HepG2 (cell line): ENCODE measurements around the gene ZNF181. TPM values are rescaled to one million over a fixed set of nuclear protein-coding genes. Genes with fewer than 3 reads are reported as not detected.

Experiments
- ATF2 ChIP-seq: sonication (generic); formaldehyde crosslinking; IDR thresholded peaks from 2 replicates; pipeline ENCODE4 v1.4.0; 2020; ENCODE audit warnings: missing genetic modification reagents
- ATF7 ChIP-seq, 2 experiments: fragments of 450-650 bp in 1 of 2; sonication (generic) in 1 of 2; formaldehyde crosslinking in 1 of 2; IDR thresholded peaks; 2 replicates each; pipeline versions ENCODE4 v1.4.0 to v1.6.1; 2016 to 2020; ENCODE audit warnings: antibody characterized with exemption in 1 of 2, mild to moderate bottlenecking in 1 of 2, missing genetic modification reagents in 1 of 2
- CBX5 ChIP-seq: sonication (generic); formaldehyde crosslinking; IDR thresholded peaks from 2 replicates; pipeline ENCODE4 v1.4.0; 2020; ENCODE audit warnings: missing genetic modification reagents, borderline replicate concordance
- CEBPB ChIP-seq: IDR thresholded peaks from 2 replicates; pipeline ENCODE4 v1.6.1; 2011; ENCODE audit warnings: low read depth, low read length, improper control_type of control experiment, borderline replicate concordance
- HNF1A ChIP-seq, 2 experiments: sonication (generic) in 1 of 2; formaldehyde crosslinking in 1 of 2; IDR thresholded peaks; 2 replicates each; pipeline versions ENCODE4 v1.4.0 to v1.6.1; 2016 to 2020; ENCODE audit warnings: borderline replicate concordance in 1 of 2, low read depth in 1 of 2, mild to moderate bottlenecking in 1 of 2, missing genetic modification reagents in 1 of 2
- KLF6 ChIP-seq: IDR thresholded peaks from 2 replicates; pipeline ENCODE4 v1.8.0; 2016; ENCODE audit warnings: missing biosample characterization, missing genetic modification reagents
- MED1 ChIP-seq: sonication (generic); formaldehyde crosslinking; IDR thresholded peaks from 2 replicates; pipeline ENCODE4 v1.4.0; 2020; ENCODE audit warnings: missing genetic modification reagents
- MZF1 ChIP-seq: sonication (generic); formaldehyde crosslinking; IDR thresholded peaks from 2 replicates; pipeline ENCODE4 v1.8.1; 2023; ENCODE audit warnings: mild to moderate bottlenecking, missing genetic modification reagents, borderline replicate concordance
- SOX5 ChIP-seq: IDR thresholded peaks from 2 replicates; pipeline ENCODE4 v1.6.1; 2016; ENCODE audit warnings: borderline replicate concordance
- SRSF9 ChIP-seq: fragments of 200-400 bp; formaldehyde crosslinking; IDR thresholded peaks from 2 replicates; pipeline ENCODE4 v1.6.1; 2018; ENCODE audit warnings: borderline replicate concordance, mild to moderate bottlenecking, low read depth, low read length; ENCODE audit not compliant: insufficient read depth, poor library complexity, severe bottlenecking
- TAF1 ChIP-seq: sonication (generic); formaldehyde crosslinking; IDR thresholded peaks from 2 replicates; pipeline ENCODE4 v1.4.0; 2020; ENCODE audit warnings: missing genetic modification reagents
- TOE1 ChIP-seq: sonication (generic); formaldehyde crosslinking; IDR thresholded peaks from 2 replicates; pipeline ENCODE4 v1.4.0; 2020; ENCODE audit warnings: mild to moderate bottlenecking, missing genetic modification reagents
- ZFP1 ChIP-seq: IDR thresholded peaks from 2 replicates; pipeline ENCODE4 v1.6.1; 2016
- ZMYM2 ChIP-seq: sonication (generic); formaldehyde crosslinking; IDR thresholded peaks from 2 replicates; pipeline ENCODE4 v1.8.0; 2022; ENCODE audit warnings: mild to moderate bottlenecking, missing genetic modification reagents
- ZMYM3 ChIP-seq: sonication (generic); formaldehyde crosslinking; IDR thresholded peaks from 2 replicates; pipeline ENCODE4 v1.5.1; 2020; ENCODE audit warnings: mild to moderate bottlenecking, missing genetic modification reagents
- ZNF350 ChIP-seq: sonication (generic); formaldehyde crosslinking; IDR thresholded peaks from 2 replicates; pipeline ENCODE4 v1.4.0; 2020; ENCODE audit warnings: mild to moderate bottlenecking, low read depth, missing genetic modification reagents, borderline replicate concordance
- ZNF570 ChIP-seq: sonication (generic); formaldehyde crosslinking; IDR thresholded peaks from 2 replicates; pipeline ENCODE4 v1.4.0; 2020; ENCODE audit warnings: mild to moderate bottlenecking, missing genetic modification reagents, borderline replicate concordance
- ZNF615 ChIP-seq: sonication (generic); formaldehyde crosslinking; IDR thresholded peaks from 2 replicates; pipeline ENCODE4 v1.5.0; 2020; ENCODE audit warnings: mild to moderate bottlenecking, missing genetic modification reagents, borderline replicate concordance
- ZNF7 ChIP-seq: IDR thresholded peaks from 2 replicates; pipeline ENCODE4 v1.6.1; 2016; ENCODE audit warnings: missing biosample characterization, missing genetic modification reagents
- ZNF747 ChIP-seq: sonication (generic); formaldehyde crosslinking; IDR thresholded peaks from 2 replicates; pipeline ENCODE4 v1.8.1; 2023; ENCODE audit warnings: missing genetic modification reagents, mild to moderate bottlenecking, borderline replicate concordance
- ZNF761 ChIP-seq: sonication (generic); formaldehyde crosslinking; conservative IDR thresholded peaks from 2 replicates; pipeline ENCODE4 v1.4.0; 2020; ENCODE audit warnings: mild to moderate bottlenecking, missing genetic modification reagents
- ZNF788 ChIP-seq: sonication (generic); formaldehyde crosslinking; IDR thresholded peaks from 2 replicates; pipeline ENCODE4 v1.5.0; 2020; ENCODE audit warnings: mild to moderate bottlenecking, missing genetic modification reagents, borderline replicate concordance
- ZNF850 ChIP-seq: sonication (generic); formaldehyde crosslinking; conservative IDR thresholded peaks from 2 replicates; pipeline ENCODE4 v1.9.0; 2021; ENCODE audit warnings: mild to moderate bottlenecking, missing genetic modification reagents
- ZSCAN20 ChIP-seq: sonication (generic); formaldehyde crosslinking; IDR thresholded peaks from 2 replicates; pipeline ENCODE4 v1.4.0; 2020; ENCODE audit warnings: missing genetic modification reagents, mild to moderate bottlenecking, borderline replicate concordance
- polyA plus RNA-seq, 8 experiments: library from polyadenylated mRNA; depleted of rRNA in 3 of 8; stranded (reverse) in 7 of 8; unstranded in 1 of 8; fragments of >200 nt; fragmentation: Illumina TruSeq in 4 of 8; extraction: Trizol in 4 of 8; gene quantifications; 2 replicates each; pipeline versions ENCODE4 v1.2.1 to v1.2.3, GENCODE V29; 2011 to 2016; ENCODE audit warnings: low read depth in 4 of 8, missing spikeins in 1 of 8, mixed read lengths in 1 of 8; ENCODE audit not compliant: insufficient read depth in 1 of 8
- total RNA-seq, 5 experiments: library from RNA; depleted of rRNA; stranded (reverse); fragments of >200 nt; fragmentation: Illumina TruSeq; extraction: Trizol; gene quantifications; 2 replicates each; pipeline ENCODE4 v1.2.3, GENCODE V29; 2016; ENCODE audit warnings: low read depth in 1 of 5

Gene ZNF181
- total and polyA plus RNA-seq, 2 of the 13 experiments (the other 11 are each of a cell fraction or from before 2014, with no cell fraction given): 10.6 to 15.5 TPM

GRCh38 chr19:34744896-34745690, 11.1 kb downstream of the ZNF181 start (continued):
- peak; percentile 96 for TF ChIP-seq CEBPB
- no peak for TF ChIP-seq CBX5 (CRISPR knock-in tag)
- no peak for TF ChIP-seq ZNF615 (CRISPR knock-in tag)
- TF ChIP-seq ZFP1 (CRISPR knock-in tag): no peak
- no peak for TF ChIP-seq ZNF7
- TF ChIP-seq ZNF747: no peak
- no peak for TF ChIP-seq ZNF761 (CRISPR knock-in tag)
- no peak for TF ChIP-seq ZMYM2 (CRISPR knock-in tag)
- no peak for TF ChIP-seq HNF1A (IDR thresholded peaks at IDR 0.05; ENCODE audit: low read depth)
- no peak for TF ChIP-seq HNF1A (CRISPR knock-in tag; IDR thresholded peaks at IDR 0.05; ENCODE audit: borderline replicate concordance)
- TF ChIP-seq ZNF350: no peak
- TF ChIP-seq SRSF9: no peak
- no peak for TF ChIP-seq ZSCAN20
- no peak for TF ChIP-seq ZNF570
- TF ChIP-seq MED1 (CRISPR knock-in tag): peak; percentile 5; the same call in 1 of the 2 replicates
- no peak for TF ChIP-seq TOE1 (CRISPR knock-in tag)
- TF ChIP-seq ZNF850 (CRISPR knock-in tag): no peak
- TF ChIP-seq ATF2 (CRISPR knock-in tag): peak; percentile 65; the same call in 1 of the 2 replicates
- no peak for TF ChIP-seq TAF1 (CRISPR knock-in tag)
- no peak for TF ChIP-seq KLF6 (CRISPR knock-in tag)
- TF ChIP-seq ZMYM3 (CRISPR knock-in tag): no peak
- TF ChIP-seq MZF1 (CRISPR knock-in tag): no peak
- no peak for TF ChIP-seq ZNF788
- TF ChIP-seq ATF7 (IDR thresholded peaks at IDR 0.05): peak; percentile 94
- TF ChIP-seq ATF7 (CRISPR knock-in tag; IDR thresholded peaks at IDR 0.05): no peak
- peak; percentile 40; the same call in 1 of the 2 replicates for TF ChIP-seq SOX5 (CRISPR knock-in tag)
